Calu3 (cell line): Measurements from ENCODE around the gene RPH3AL. TPM values are rescaled to one million over a fixed set of nuclear protein-coding genes. Genes with fewer than 3 reads are reported as not detected.
"Not testable (repeated sequence)": the region's sequence is repeated elsewhere in the genome, so short reads cannot be mapped to it uniquely, and the experiment has no call there.

Experiments
- BruUV-seq: library from RNA; stranded (reverse); fragments of 400-500 nt; replicated peaks from 2 replicates; lab custom pipeline; 2021; lab: Mats Ljungman, UMichigan
- CTCF ChIA-PET: fragments of 300-600 bp; sonication (Branson Sonifier 250); formaldehyde crosslinking; loops from one replicate; lab custom pipeline; 2022; ENCODE audit warnings: antibody characterized with exemption; lab: Charles Lee
- DNase-seq: peaks from one replicate; pipeline ENCODE4 v3.0.0; 2022
- H3K27ac Mint-ChIP-seq: one replicate; pipeline ENCODE4 v1.8.0; 2022; ENCODE audit warnings: mixed read lengths; ENCODE audit not compliant: unreplicated experiment
- H3K27me3 Mint-ChIP-seq: one replicate; pipeline ENCODE4 v1.8.0; 2022; ENCODE audit warnings: mixed read lengths; ENCODE audit not compliant: unreplicated experiment
- H3K36me3 Mint-ChIP-seq: one replicate; pipeline ENCODE4 v1.8.0; 2022; ENCODE audit warnings: mild to moderate bottlenecking, moderate library complexity, mixed read lengths; ENCODE audit not compliant: insufficient read depth, unreplicated experiment
- H3K4me1 Mint-ChIP-seq: one replicate; pipeline ENCODE4 v1.8.0; 2022; ENCODE audit warnings: mild to moderate bottlenecking, low read depth, mixed read lengths; ENCODE audit not compliant: unreplicated experiment
- H3K4me3 Mint-ChIP-seq: one replicate; pipeline ENCODE4 v1.8.0; 2022; ENCODE audit warnings: mild to moderate bottlenecking, low read depth, moderate library complexity, mixed read lengths; ENCODE audit not compliant: unreplicated experiment
- H3K9me3 Mint-ChIP-seq: one replicate; pipeline ENCODE4 v1.8.0; 2022; ENCODE audit warnings: low read depth, mixed read lengths; ENCODE audit not compliant: unreplicated experiment
- CTCF ChIP-seq: fragments of 200-600 bp; IDR thresholded peaks from one replicate; pipeline ENCODE4 v1.8.0; 2022; ENCODE audit warnings: antibody characterized with exemption; ENCODE audit not compliant: unreplicated experiment
- intact Hi-C: fragments of 100-400 bp; cut with micrococcal nuclease; formaldehyde crosslinking; loops from one replicate; pipeline ENCODE4 v1.10.0; 2022; ENCODE audit not compliant: unreplicated experiment
- total RNA-seq: library from RNA; stranded (reverse); gene quantifications from 2 replicates; pipeline ENCODE4 v1.2.3, GENCODE V29; 2022

Gene RPH3AL
- total RNA-seq, 1 experiment from 2014 or later, result 14.1 TPM

GRCh38 chr17:206941-207560 lies 145.6 kb downstream of the RPH3AL start:
- intact Hi-C loops, result no loop called here
- peaks cover 3% of the 10 kb centered on the region for H3K9me3 Mint-ChIP-seq
- peaks cover 5% of the 10 kb centered on the region for H3K36me3 Mint-ChIP-seq
- no peak for DNase-seq
- no peak for TF ChIP-seq CTCF
- H3K4me3 Mint-ChIP-seq, result no peak overlapping the region
- H3K4me1 Mint-ChIP-seq, result no peaks in the 10 kb centered on the region
- no TSS peak for BruUV-seq
- CTCF ChIA-PET, result no interaction called here
- H3K27ac Mint-ChIP-seq, result no peak overlapping the region
- no peaks in the 10 kb centered on the region for H3K27me3 Mint-ChIP-seq

- intact Hi-C loops, H3K27me3 Mint-ChIP-seq, BruUV-seq, H3K36me3 Mint-ChIP-seq, H3K4me3 Mint-ChIP-seq, H3K4me1 Mint-ChIP-seq, DNase-seq, CTCF ChIA-PET, H3K9me3 Mint-ChIP-seq: not testable (repeated sequence)
- H3K27ac Mint-ChIP-seq, result peak overlapping the region; percentile 42
These were observed 146.1 kb downstream of the RPH3AL start for GRCh38 chr17:206484-206883.

GRCh38 chr17:205817-206216 lies 146.8 kb downstream of the RPH3AL start:
- DNase-seq, result no peak
- intact Hi-C loops, result no loop called here

GRCh38 chr17:205148-205669 lies 147.4 kb downstream of the RPH3AL start:
- intact Hi-C loops, result no loop called here
- no peak overlapping the region for H3K27ac Mint-ChIP-seq
- no peaks in the 10 kb centered on the region for H3K27me3 Mint-ChIP-seq
- peaks cover 3% of the 10 kb centered on the region for H3K9me3 Mint-ChIP-seq
- peaks cover 12% of the 10 kb centered on the region for H3K36me3 Mint-ChIP-seq
- CTCF ChIA-PET, result no interaction called here
- H3K4me1 Mint-ChIP-seq, result no peaks in the 10 kb centered on the region
- no peak for TF ChIP-seq CTCF
- no peak overlapping the region for H3K4me3 Mint-ChIP-seq
- DNase-seq, result no peak
- BruUV-seq, result no TSS peak

More at GRCh38 chr17:205817-206216, 146.8 kb downstream of the RPH3AL start:
- TF ChIP-seq CTCF, result no peak
- peaks cover 3% of the 10 kb centered on the region for H3K9me3 Mint-ChIP-seq
- CTCF ChIA-PET, result no interaction called here
- H3K36me3 Mint-ChIP-seq, result peaks cover 6% of the 10 kb centered on the region
- H3K4me1 Mint-ChIP-seq, result no peaks in the 10 kb centered on the region
- no TSS peak for BruUV-seq
- H3K27ac Mint-ChIP-seq, result no peak overlapping the region
- no peaks in the 10 kb centered on the region for H3K27me3 Mint-ChIP-seq
- no peak overlapping the region for H3K4me3 Mint-ChIP-seq
